Adrenal gland (tissue), 12 donors: Measurements from ENCODE around the gene S100A1. TPM values are rescaled to one million over a fixed set of nuclear protein-coding genes. Genes with fewer than 3 reads are reported as not detected.

Experiments used
- DNase-seq, 7 donors: peaks; one replicate each; pipeline ENCODE4 v3.0.0-alpha.2; 2019 to 2020
- H3K27ac ChIP-seq, 5 donors: fragments of 200-600 bp; sonication (generic) in 4 of 5; 1 replicate in 3 of 5; 2 replicates in 2 of 5; pipeline versions ENCODE4 v1.5.1 to v1.8.0; 2016 to 2020; ENCODE audit warnings: mild to moderate bottlenecking in 1 of 5
- H3K27me3 ChIP-seq: fragments of 200-600 bp; 2 replicates; pipeline ENCODE4 v1.8.0; 2021
- H3K36me3 ChIP-seq, 2 donors: fragments of 200-600 bp; replicated peaks in 1 of 2; 1 replicate in 1 of 2; 2 replicates in 1 of 2; pipeline versions ENCODE4 v1.5.1 to v1.8.0; 2018 to 2022
- H3K4me1 ChIP-seq, 2 donors: fragments of 200-600 bp; replicated peaks in 1 of 2; 1 replicate in 1 of 2; 2 replicates in 1 of 2; pipeline versions ENCODE4 v1.5.1 to v1.8.0; 2018 to 2021
- H3K4me3 ChIP-seq, 4 donors: fragments of 200-600 bp; sonication (generic) in 3 of 4; one replicate each; pipeline ENCODE4 v1.5.1; 2016 to 2018
- H3K9me3 ChIP-seq, 3 donors: fragments of 200-600 bp; sonication (generic) in 1 of 3; replicated peaks in 1 of 3; 1 replicate in 2 of 3; 2 replicates in 1 of 3; pipeline versions ENCODE4 v1.5.1 to v1.8.0; 2016 to 2021
- CTCF ChIP-seq, 6 experiments: fragments of 450-650 bp in 4 of 6; fragments of 200-600 bp in 2 of 6; sonication (generic) in 1 of 6; IDR thresholded peaks; 1 replicate in 5 of 6; 2 replicates in 1 of 6; pipeline versions ENCODE4 v1.5.1 to v1.8.0; 2016 to 2021; ENCODE audit warnings: antibody characterized with exemption in 6 of 6, mild to moderate bottlenecking in 2 of 6, moderate library complexity in 1 of 6
- POLR2A ChIP-seq, 2 donors: fragments of 450-650 bp; IDR thresholded peaks; one replicate each; pipeline ENCODE4 v1.6.1; 2017; ENCODE audit warnings: antibody characterized with exemption in 2 of 2, mild to moderate bottlenecking in 2 of 2, moderate library complexity in 1 of 2
- WGBS, 4 donors: extraction: QIAGEN DNeasy Blood & Tissue Kit in 2 of 4; methylation state at CpG; one replicate each; pipeline versions ENCODE4 v1.1.5 to v1.1.7; 2013 to 2017; 5-methylcytosine and 5-hydroxymethylcytosine counted together
- intact Hi-C, 2 donors: fragments of 100-400 bp; cut with DNase I; formaldehyde crosslinking; loops; one replicate each; pipeline versions ENCODE4 v1.14.1 to v1.15.0; 2022 to 2023
- polyA plus RNA-seq, 3 donors: library from polyadenylated mRNA; stranded (reverse); fragments of 200-250 nt in 2 of 3; fragments of 350-450 nt in 1 of 3; fragmentation: Illumina TruSeq in 1 of 3; extraction: RNeasy Lipid Tissue Mini Kit (QIAGEN cat#74804) in 1 of 3; gene quantifications; one replicate each; pipeline ENCODE4 v1.2.3, GENCODE V29; 2013 to 2014
- total RNA-seq, 9 donors: library from RNA; depleted of rRNA in 4 of 9; stranded (reverse); fragments of >200 nt in 4 of 9; fragments of 120-200 nt in 1 of 9; fragmentation: NEBNext Ultra II Directional in 1 of 9; extraction: Animal tissue kit (Norgen Biotek cat#: 25700) in 1 of 9; gene quantifications; one replicate each; pipeline versions ENCODE4 v1.1.0 to v1.2.4, GENCODE V29; 2013 to 2023
- donor health status: healthy with polysubstance abuse.
- donor health status: Bipolar disorder and iron deficiency.
- donor health status: DM: yes; HTN: yes; CAD: no.
- donor health status: DM: no; HTN: no; CAD: no.
- donor health status: DM: no; HTN: no; CAD: no.
- donor health status: DM: yes; HTN: yes; CAD: no.

The S100A1 gene
- total and polyA plus RNA-seq, 12 donors: 0.55 to 12.3 (median 2.0) TPM; not detected in 4

DNA sequence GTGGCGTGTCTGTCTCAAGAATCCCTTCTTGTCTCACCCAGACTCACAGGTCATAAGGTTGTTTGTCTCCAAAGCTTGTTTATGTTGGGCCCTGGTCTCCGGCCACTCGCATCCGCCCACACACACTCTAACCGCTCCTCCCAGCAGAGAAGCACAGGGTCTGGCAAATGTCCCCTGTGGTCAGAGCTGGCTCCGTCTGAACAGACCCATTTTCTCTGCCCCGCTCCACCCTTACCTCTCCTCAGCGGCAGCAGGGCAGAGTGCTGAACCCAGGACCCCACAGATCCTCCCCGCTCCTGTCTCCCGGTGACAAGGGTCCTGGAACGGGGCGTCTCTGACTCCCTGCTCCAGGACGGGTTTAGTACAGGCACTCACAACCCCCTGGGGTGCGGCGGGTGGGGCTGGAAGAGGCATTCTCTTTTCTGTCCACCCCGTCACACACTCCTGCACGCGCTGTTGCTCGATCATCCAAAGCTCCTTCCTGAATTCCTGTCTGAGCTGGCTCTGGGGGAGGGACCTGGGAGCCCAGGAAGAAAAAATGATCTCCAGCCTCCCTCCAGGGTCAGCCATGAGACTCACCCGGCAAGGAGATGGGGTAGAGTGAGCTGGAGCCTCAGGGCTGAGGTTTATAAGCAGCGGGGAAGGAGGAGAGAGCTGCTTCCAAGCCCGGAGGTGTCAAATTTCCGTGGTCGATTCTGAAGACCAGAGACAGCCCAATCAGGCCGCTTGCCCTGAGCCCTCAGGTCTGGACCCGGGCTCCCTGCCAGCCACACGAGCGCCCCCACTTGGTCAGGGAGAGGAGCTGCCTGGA lies 1.1 kb upstream of the S100A1 start, which contains the start of gene S100A13:
Gene S100A13, minus strand, starts transcription at position 602 of the 811 bp plus-strand sequence. CDS start 1,033 bp downstream, outside the sequence.
- Histone ChIP-seq H3K9me3 (no peaks in the 10 kb centered on the region), H3K36me3 (no peaks in the 10 kb centered on the region), H3K27ac (peak within 1 kb of the TSS in 4 of 5 donors; percentile 39 to 91 (median 72)), H3K4me3 (peak within 1 kb of the TSS in 3 of 4 donors; percentile 30 to 52 (median 41)), H3K27me3 (no peaks in the 10 kb centered on the region), H3K4me1 (peaks cover 11 to 24% of the 10 kb centered on the region in 2 donors)
- peak; percentile 43 to 69 (median 54) for TF ChIP-seq CTCF (IDR thresholded peaks at IDR 0.05)
- TF ChIP-seq POLR2A (IDR thresholded peaks at IDR 0.05): peak in 1 of 2 donors; percentile 61
- intact Hi-C loops: no loop called here
- peak; percentile 74 to 93 (median 86) for DNase-seq
- WGBS, 4 donors: 7 to 35% (median 18%) methylated on average over 9 to 28 of the region's 28 CpGs

- Histone ChIP-seq H3K27me3 (no peaks in the 10 kb centered on the region), H3K9me3 (no peaks in the 10 kb centered on the region), H3K36me3 (no peaks in the 10 kb centered on the region), H3K4me3 (no peak overlapping the region), H3K27ac (no peak overlapping the region), H3K4me1 (peaks cover 17 to 24% of the 10 kb centered on the region in 2 donors)
- WGBS, 4 donors: 84 to 92% (median 87%) methylated on average over 4 to 6 of the region's 6 CpGs
- intact Hi-C loops: no loop called here
- DNase-seq: no peak
- TF ChIP-seq POLR2A (IDR thresholded peaks at IDR 0.05): no peak
These were observed 556 bp downstream of the S100A1 start for GRCh38 chr1:153628638-153629342.

DNA sequence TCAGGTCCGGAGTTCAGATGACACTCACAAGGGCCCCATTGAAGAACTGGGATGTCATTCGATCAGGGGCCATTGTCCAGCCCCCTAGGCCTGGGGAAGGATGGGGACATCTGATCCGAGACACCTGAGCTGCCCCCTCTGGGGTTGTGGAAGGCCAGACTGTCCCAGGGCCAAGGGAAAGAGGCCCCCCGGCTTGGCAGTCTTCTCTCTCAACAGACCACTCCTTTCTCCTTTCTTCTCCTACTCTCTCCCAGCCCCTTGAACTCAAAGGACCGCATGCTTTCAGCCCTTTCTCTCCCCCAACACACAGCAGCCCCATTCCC lies 1.1 kb downstream of the S100A1 start:
- H3K27me3 ChIP-seq: no peaks in the 10 kb centered on the region
- H3K4me3 ChIP-seq: no peak overlapping the region
- no peak overlapping the region for H3K27ac ChIP-seq
- WGBS, 4 donors: 83 to 95% (median 87%) methylated on average over 5 of the region's 5 CpGs
- H3K9me3 ChIP-seq: no peaks in the 10 kb centered on the region
- intact Hi-C loops: no loop called here
- DNase-seq: no peak
- no peak for TF ChIP-seq POLR2A (IDR thresholded peaks at IDR 0.05)
- H3K4me1 ChIP-seq: peaks cover 17 to 24% of the 10 kb centered on the region in 2 donors
- no peaks in the 10 kb centered on the region for H3K36me3 ChIP-seq

DNA sequence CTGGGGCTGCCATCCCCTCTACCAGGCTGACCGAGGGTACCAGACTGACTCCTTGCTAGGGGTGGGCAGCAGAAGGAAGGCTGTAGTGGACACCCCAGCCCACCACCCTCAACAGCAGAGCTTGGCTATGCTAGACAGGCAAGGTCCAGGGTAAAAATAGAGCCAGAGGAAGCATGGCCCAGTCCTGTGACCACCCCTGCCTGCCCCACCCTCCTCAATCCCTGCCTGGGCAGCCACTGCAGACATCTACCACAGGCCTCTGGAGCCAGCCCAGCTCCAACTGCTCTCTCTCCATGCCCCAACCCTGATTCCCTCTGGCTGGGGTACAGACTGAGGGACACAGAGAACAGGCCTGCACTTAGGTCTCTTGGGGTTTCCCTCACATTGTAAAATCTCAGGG lies 1.7 kb downstream of the S100A1 start:
- peak in 1 of 7 donors; percentile 47 for DNase-seq
- peaks cover 17 to 26% of the 10 kb centered on the region in 2 donors for H3K4me1 ChIP-seq
- no peak overlapping the region for H3K4me3 ChIP-seq
- no peaks in the 10 kb centered on the region for H3K27me3 ChIP-seq
- no peak overlapping the region for H3K27ac ChIP-seq
- no peaks in the 10 kb centered on the region for H3K9me3 ChIP-seq
- intact Hi-C loops: no loop called here
- no peak for TF ChIP-seq POLR2A (IDR thresholded peaks at IDR 0.05)
- no peak for TF ChIP-seq CTCF (IDR thresholded peaks at IDR 0.05)
- WGBS, 4 donors: 71 to 100% (median 87%) methylated on average over 1 of the region's 1 CpG
- no peaks in the 10 kb centered on the region for H3K36me3 ChIP-seq

DNA sequence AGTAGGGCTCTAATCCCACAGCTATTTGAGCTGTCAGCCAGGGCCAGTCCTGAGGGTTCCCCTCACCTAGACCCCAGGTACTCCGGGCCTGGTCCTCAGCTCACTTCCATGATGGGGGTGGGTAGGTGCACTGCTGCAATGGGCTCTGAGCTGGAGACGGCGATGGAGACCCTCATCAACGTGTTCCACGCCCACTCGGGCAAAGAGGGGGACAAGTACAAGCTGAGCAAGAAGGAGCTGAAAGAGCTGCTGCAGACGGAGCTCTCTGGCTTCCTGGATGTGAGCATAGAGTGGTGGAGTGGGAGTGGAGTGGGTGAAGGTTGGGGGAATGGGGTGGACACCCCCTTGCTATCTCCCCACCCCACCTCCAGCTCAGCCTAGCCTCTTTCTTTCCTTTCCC lies 2.1 kb downstream of the S100A1 start:
- no peak for TF ChIP-seq CTCF (IDR thresholded peaks at IDR 0.05)
- TF ChIP-seq POLR2A (IDR thresholded peaks at IDR 0.05): no peak
- intact Hi-C loops: no loop called here
- no peaks in the 10 kb centered on the region for H3K27me3 ChIP-seq
- H3K4me3 ChIP-seq: no peak overlapping the region
- no peaks in the 10 kb centered on the region for H3K36me3 ChIP-seq
- 82 to 93% (median 91%) methylated on average over 6 to 7 of the region's 7 CpGs for WGBS, 4 donors
- no peak overlapping the region for H3K27ac ChIP-seq
- H3K9me3 ChIP-seq: no peaks in the 10 kb centered on the region
- peaks cover 21 to 26% of the 10 kb centered on the region in 2 donors for H3K4me1 ChIP-seq
- DNase-seq: no peak
